ENCODE results near the gene PAOX.
A peak's percentile ranks its signal among the peaks of the same experiment; 100 is the strongest.

The PAOX gene

DNA sequence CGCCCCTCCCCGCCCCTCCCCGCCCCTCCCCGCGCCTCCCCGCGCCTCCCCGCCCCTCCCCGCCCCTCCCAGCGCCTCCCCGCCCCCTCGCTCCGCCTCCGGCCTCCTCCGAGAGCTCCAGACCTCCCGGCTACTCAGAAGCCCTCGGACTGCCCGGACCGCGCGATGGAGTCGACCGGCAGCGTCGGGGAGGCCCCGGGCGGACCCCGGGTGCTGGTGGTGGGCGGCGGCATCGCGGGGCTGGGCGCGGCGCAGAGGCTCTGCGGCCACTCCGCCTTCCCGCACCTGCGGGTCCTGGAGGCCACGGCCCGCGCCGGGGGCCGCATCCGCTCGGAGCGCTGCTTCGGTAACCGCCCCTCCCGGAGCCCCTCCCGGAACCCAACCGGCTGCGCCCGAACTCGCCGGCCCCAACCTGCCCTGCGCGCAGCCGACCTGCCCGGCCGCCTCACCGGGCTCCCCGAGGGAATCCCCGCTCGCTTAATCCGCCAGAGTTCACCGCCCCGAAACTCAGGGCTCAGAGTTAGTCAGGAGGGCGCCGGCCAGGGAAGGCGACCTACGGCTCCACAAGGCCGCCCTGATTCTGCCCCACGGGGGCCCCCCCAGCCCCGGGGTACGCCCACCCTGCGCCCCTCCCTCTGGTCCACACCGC, at the start of gene PAOX:
PAOX (plus strand) TSS at position 111 of the 649 bp plus-strand sequence; CDS start at position 166, 55 bp downstream.
- TF ChIP-seq, protein P1, sequence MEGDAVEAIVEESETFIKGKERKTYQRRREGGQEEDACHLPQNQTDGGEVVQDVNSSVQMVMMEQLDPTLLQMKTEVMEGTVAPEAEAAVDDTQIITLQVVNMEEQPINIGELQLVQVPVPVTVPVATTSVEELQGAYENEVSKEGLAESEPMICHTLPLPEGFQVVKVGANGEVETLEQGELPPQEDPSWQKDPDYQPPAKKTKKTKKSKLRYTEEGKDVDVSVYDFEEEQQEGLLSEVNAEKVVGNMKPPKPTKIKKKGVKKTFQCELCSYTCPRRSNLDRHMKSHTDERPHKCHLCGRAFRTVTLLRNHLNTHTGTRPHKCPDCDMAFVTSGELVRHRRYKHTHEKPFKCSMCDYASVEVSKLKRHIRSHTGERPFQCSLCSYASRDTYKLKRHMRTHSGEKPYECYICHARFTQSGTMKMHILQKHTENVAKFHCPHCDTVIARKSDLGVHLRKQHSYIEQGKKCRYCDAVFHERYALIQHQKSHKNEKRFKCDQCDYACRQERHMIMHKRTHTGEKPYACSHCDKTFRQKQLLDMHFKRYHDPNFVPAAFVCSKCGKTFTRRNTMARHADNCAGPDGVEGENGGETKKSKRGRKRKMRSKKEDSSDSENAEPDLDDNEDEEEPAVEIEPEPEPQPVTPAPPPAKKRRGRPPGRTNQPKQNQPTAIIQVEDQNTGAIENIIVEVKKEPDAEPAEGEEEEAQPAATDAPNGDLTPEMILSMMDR (IDR thresholded peaks at IDR 0.05; ENCODE audit: low read depth, low read length, missing control alignments): no peak
- DNase-seq (ENCODE audit: extremely low read depth, low read depth): no peak
- peak within 1 kb of the TSS; percentile 47 for H3K4me3 ChIP-seq (replicated peaks; ENCODE audit: low read depth, low read length)

DNA sequence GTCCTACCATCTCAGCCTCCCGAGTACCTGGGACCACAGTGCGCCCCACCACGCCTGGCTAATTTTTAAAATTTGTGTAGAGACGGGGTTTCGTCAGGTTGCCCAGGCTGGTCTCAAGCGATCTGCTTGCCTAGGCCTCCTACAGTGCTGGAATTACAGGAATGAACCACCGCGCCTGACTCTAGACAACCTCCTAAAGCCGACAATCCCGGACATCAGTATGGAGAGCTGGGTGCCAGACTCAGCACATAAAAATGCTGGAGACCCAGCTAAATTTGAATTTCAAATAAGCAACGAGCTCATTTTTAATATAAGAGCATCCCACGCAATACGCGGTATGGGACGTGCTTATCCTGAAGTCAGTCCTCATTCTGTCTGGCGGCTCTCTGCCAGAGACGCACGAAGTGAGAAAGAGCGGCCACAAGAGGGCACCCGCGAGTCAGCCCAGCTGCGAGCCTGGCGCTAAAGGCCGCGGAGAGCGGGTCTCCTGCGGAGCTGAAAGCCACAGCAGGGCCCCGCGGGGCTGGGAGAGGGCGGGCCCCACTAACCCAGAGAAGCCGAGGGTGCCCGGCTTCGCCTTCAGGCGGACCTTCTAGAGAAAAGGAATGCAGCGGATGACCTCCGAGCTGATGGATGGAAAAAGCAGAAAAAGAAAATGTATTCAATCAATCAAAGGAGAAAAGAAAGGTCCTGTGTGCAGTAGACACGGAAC, 49.4 kb upstream of the PAOX start:
- no peak overlapping the region for H3K4me3 ChIP-seq (replicated peaks; ENCODE audit: low read depth, low read length)
- DNase-seq (ENCODE audit: extremely low read depth, low read depth): no peak
- TF ChIP-seq, protein P1 (IDR thresholded peaks at IDR 0.05; ENCODE audit: low read depth, low read length, missing control alignments): peak; percentile 95

DNA sequence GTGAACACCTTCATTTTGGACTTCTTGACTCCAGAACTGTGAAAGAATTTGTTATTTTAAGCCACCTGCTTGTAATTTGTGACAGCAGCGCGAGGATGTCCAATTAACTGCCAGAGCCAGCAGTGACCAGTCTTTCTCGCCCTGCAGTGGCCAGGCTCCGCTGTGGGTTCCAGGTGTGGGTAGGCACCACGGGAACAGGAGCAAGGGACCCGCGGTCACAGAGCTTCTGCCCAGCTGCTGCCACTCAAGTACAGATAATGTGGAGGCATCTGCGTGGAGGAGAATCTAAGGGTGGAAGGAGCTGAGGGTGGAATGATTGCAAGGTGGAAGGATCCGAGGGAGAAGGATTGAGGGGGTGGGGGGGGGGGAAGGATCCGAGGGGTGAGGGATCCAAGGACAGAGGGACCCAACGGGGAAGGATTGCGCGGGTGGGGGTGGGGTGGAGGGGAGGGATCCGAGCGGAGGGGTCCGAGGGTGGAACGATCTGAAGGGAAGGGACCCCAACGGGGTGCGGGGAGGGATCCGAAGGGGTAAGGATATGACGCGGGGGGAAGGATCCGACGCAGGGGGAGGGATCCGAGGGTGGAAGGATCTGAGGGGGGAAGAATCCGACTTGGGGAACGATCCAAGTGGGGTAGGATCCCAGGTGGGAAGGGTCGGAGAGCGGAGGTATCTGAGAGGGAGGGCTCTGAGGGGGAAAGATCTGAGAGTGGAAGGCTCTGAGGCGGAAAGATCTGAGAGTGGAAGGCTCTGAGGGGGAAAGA, 45.9 kb upstream of the PAOX start:
- DNase-seq (ENCODE audit: extremely low read depth, low read depth): no peak
- H3K4me3 ChIP-seq (replicated peaks; ENCODE audit: low read depth, low read length): no peak overlapping the region
- TF ChIP-seq, protein P1 (IDR thresholded peaks at IDR 0.05; ENCODE audit: low read depth, low read length, missing control alignments): no peak

DNA sequence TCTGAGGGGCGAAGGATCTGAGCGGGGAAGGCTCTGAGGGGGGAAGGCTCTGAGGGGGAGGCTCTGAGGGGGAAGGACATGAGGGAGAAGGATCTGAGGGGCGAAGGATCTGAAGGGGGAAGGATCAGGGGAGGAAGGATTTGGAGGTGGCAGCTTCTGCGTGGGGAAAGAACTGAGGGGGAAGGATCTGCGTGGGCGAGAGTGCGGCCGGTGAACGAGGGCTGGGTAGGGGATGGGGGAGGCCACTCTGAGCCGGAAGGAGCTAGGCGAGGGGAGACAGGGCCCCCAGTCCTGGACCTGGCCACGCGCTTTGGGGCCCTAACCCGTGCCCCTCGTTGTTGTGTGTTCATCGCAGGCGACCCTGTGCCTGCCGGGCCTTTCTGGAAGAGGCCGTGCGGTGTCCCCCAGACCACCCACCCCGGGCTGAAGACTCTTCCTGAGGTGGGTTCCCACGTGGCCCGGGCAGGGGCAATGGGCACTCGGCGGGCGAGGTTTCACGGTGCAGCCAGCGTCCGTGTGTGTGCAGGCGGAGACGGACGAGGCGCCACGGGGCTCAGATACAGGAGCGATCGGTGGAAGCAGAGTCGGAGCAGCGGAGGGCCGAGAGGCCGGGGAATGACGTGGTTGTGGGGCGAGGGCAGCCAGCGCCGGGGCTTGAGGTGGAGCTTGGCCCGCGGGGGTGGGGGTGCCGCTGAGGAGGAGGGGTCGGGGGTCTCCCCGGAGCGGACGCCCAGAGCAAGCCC, 44.4 kb upstream of the PAOX start:
- peak overlapping the region; percentile 32 for H3K4me3 ChIP-seq (replicated peaks; ENCODE audit: low read depth, low read length)
- no peak for DNase-seq (ENCODE audit: extremely low read depth, low read depth)
- TF ChIP-seq, protein P1 (IDR thresholded peaks at IDR 0.05; ENCODE audit: low read depth, low read length, missing control alignments): no peak

DNA sequence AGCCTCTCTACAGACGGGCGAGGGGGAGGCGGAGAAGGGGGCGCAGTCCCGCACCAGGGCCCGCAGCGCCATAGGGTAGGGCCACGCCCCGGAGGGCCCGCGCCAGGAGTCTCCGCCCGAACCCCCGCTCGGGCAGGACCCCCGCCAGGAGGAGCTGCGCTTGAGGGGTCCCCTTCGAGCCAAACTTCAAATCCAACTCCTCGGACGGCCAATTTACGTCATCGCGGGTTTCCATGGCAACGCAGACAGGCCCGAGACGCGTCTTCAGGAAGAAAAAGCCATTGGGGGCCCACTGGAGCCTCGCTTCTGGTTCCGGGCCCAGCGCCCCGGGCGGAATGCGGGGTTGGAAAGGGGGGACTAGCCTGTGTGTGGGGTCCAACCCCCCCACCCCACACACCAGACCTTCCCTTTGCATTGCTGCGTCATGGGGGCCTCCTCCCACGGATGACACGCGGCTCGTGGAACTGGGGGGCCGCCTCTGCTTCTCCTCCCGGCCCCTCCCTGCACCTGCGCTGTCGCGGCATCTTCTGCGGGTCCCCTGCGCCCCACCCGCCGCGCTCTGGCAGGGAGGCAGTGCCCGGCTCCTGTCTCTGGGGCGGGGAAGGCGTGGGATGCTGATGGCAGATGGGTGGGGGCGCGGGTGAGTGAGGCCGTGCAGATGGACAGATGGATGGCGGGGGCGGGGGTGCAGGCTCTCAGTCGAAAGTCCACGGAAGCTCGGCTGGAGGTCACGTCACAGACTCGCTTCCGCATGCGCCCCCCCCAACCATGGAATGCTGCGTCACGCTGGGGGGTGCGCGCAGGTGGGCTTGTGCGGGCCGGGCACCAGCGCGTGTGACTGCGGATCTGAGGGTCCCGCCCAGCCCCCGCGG, 43.6 kb upstream of the PAOX start:
- peak; percentile 33 for DNase-seq (ENCODE audit: extremely low read depth, low read depth)
- TF ChIP-seq, protein P1 (IDR thresholded peaks at IDR 0.05; ENCODE audit: low read depth, low read length, missing control alignments): no peak
- H3K4me3 ChIP-seq (replicated peaks; ENCODE audit: low read depth, low read length): peak overlapping the region; percentile 32
